Activated T-cell treated with anti-CD3 and anti-CD28 coated beads for 4 hours (primary cell): Measurements from ENCODE around the gene LZTS2.

ENCODE experiments used
- DNase-seq: peaks from one replicate; pipeline ENCODE4 v3.0.0-alpha.2; 2020

The LZTS2 gene

DNA sequence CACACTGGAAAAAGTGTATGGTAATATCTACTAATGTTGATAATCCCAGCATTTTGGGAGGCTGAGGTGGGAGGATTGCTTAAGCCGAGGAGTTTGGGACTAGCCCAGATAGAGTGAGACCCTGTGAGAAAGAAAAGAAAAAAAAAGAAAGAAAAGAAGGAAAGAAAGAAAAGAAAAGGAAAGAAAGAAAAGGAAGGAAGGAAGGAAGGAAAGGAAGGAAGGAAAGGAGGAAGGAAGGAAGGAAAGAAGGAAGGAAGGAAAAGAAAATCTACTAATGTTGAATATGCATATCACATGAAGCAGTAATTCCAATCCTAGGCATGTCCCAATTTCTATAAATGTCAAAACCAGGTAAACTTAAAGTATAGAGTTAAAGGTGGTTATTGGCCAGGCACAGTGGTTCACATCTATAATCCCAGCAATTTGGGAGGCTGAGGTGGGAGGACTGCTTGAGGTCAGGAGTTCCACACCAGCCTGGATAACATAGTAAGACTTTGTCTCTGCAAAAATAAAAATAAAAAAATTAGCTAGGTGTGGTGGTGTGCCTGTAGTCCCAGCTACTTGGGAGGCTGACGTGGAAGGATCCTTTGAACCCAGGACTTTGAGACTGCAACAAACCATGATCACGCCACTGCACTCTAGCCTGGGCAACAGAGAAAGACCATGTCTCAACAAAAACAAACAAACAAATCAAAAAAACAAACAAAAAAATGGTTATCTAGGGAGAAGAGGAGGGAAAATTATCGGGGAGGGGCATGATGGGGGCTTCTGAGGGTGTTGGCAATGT is 57.0 kb downstream of the LZTS2 start:
- no peak for DNase-seq
